ENCODE data around the gene CCR6.

The CCR6 gene

GRCh38 chr6:167121335-167121841, 1.5 kb upstream of the CCR6 start:
- no peak for DNase-seq

GRCh38 chr6:167122041-167122826, 662 bp upstream of the CCR6 start:
- DNase-seq: no peak

GRCh38 chr6:167124753-167125152, 1.9 kb downstream of the CCR6 start:
- no peak for DNase-seq

GRCh38 chr6:167125410-167125809, 2.5 kb downstream of the CCR6 start:
- DNase-seq: no peak

GRCh38 chr6:167125855-167126349, 3.0 kb downstream of the CCR6 start:
- no peak for DNase-seq

- DNase-seq: no peak
Measured at GRCh38 chr6:167127785-167128531, 5.1 kb downstream of the CCR6 start.

DNA sequence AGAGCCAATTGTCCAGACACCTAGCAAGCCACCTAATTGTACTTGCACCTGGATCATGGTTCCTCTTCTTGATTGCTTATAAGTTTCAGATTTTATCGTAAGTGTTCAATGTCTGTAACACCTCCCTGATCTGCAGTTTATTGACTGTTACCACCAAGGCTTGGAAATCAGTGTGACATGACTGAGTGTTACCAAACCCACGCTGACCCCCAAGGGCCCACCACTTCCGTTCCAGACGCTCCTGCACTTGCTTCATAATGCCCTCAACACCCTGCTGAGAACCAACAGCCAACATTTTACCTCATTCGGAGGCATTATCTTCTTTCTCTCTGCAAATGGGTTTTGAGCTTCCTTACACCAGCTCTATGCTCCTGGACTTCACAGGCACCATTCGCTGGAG, 6.3 kb downstream of the CCR6 start:
- no peak for DNase-seq

DNA sequence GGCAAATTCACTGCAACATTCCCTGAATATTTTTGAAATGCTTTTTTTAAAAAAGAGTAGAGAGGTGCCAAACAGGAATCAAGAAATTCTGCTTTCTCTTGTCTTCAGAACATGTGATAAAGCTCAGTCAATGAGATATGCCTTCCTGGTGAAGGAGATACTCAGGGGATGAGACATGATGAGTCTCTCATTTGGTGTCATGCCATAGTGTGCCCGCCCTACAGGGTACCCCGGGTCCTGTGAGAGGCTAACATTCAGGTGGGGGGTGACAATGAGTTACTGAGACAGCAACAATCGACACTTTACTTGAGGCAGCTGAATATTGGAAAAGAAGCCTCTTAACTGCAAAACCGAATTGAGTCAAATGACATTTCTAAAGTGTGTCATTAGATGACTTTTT, 6.7 kb downstream of the CCR6 start:
- DNase-seq: no peak

DNA sequence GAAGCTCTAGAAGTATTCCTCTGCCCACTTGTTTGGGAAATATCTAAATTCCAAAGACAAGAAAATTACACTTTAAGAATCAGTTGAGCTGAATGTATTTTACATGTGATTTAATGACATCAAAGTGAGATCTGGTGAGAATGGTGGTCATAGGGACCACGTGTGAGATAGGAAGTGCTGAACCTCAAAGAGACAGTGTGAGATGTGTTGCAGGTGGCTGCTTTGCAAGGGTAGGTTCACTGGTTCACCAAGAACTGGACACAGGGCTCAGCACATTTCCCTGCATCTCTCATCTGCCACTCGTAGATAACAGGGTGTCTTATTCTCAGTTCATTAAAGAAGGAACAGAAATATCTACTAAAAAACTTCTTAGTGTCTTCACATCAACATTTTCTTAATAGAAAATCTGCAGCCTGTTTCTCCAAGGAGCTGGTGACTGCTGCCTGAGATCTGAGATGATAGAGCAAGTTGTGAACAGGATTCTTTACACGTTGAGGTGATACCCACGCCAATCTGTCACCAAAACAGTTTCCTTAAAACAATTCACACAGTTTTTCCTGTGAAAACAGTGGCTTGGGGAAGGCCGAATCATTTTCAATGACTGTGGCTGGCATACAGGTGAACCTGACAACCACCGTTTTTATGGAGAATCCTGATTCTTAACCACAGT, 7.2 kb downstream of the CCR6 start:
- no peak for DNase-seq

GRCh38 chr6:167130712-167131684, 8.1 kb downstream of the CCR6 start:
- no peak for DNase-seq

- no peak for DNase-seq
Measured at GRCh38 chr6:167134448-167135328, 11.8 kb downstream of the CCR6 start.

DNA sequence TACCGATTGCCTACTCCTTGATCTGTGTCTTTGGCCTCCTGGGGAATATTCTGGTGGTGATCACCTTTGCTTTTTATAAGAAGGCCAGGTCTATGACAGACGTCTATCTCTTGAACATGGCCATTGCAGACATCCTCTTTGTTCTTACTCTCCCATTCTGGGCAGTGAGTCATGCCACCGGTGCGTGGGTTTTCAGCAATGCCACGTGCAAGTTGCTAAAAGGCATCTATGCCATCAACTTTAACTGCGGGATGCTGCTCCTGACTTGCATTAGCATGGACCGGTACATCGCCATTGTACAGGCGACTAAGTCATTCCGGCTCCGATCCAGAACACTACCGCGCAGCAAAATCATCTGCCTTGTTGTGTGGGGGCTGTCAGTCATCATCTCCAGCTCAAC, 13.5 kb downstream of the CCR6 start:
- DNase-seq: peak; percentile 13

- DNase-seq: no peak
Measured at GRCh38 chr6:167137081-167137480, 14.2 kb downstream of the CCR6 start.

DNA sequence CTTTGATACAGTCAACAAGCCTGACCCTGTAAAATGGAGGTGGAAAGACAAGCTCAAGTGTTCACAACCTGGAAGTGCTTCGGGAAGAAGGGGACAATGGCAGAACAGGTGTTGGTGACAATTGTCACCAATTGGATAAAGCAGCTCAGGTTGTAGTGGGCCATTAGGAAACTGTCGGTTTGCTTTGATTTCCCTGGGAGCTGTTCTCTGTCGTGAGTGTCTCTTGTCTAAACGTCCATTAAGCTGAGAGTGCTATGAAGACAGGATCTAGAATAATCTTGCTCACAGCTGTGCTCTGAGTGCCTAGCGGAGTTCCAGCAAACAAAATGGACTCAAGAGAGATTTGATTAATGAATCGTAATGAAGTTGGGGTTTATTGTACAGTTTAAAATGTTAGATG, 15.0 kb downstream of the CCR6 start:
- no peak for DNase-seq

GRCh38 chr6:167139761-167140160, 16.9 kb downstream of the CCR6 start:
- no peak for DNase-seq

DNA sequence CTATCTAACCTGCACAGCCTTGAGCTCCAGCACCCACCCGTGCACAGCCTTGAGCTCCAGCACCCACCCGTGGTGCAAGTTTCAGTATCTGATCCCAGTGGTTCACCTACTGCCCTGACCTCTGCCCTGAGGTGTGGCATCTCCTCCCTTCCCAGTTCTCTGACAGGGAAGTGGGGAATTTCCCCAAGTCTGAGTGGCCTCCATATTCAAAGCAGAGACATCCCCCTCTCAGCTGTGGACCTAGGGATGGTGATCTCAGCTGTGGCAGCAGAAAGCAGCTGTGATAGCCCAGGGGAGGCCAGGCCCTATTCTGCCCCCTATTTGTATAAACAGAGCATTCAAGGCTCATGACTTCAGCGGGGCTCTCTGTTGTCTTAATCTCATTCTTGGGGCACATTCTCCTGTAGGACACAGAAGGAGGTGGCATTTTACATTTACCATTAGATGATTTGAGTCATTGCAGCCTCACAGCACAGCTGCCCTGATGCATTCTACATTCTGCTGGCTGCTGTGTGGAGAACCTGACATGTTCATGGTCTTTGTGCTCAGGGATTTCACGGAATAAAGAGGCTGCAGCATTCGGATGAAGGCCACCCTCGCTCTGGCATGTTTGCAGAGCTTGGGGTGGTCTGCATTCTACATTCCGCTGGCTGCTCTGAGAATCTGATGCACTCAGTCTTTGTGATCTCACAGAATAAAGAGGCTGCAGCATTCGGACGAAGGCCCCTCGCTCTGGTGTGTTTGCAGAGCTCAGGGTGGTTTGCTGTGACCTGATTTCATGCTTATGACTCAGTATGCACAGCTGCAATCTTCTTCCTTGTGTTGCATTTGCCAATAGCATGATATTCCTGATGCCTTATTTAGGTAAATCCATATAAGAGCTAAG, 17.9 kb downstream of the CCR6 start:
- no peak for DNase-seq

- no peak for DNase-seq
Measured at GRCh38 chr6:167141667-167142432, 19.0 kb downstream of the CCR6 start.

DNA sequence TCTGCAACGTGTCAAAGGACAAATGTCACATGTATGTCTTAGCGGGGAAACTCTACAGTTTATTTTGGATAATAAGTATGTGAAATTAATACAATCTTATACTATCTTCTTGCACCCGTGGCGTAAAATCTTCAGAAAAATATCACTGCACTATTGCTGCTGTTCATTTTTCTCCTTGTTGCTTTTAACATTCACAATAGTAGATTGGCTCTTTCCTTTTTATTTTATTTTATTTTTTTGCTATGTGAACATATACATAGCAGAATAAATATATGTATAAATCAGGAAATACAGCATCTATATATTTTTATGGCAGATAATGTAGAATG, 19.5 kb downstream of the CCR6 start:
- no peak for DNase-seq

DNA sequence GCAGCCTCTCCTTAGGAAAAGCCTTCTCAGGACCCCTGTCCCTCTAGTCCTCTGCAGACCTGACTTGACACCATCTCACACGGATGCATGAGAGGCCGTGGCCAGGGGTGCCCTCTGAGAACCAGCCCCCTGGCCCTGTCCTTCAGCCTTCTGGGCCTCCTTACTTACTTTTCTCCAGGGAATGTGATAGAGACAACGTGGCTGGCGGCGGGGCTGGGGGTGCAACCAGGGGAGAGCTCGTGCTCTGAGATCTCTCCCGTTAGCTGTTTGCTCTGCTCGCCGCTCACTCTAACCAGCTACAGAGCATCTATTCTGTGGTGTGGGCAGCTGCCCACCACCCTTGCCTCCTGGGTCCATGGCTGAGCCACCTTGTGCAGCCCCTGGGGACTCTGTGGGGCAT, 20.1 kb downstream of the CCR6 start:
- DNase-seq: no peak

GRCh38 chr6:167145461-167145860, 22.6 kb downstream of the CCR6 start:
- no peak for DNase-seq
